ENCODE data around the gene CACHD1. TPM values are rescaled to one million over a fixed set of nuclear protein-coding genes. Genes with fewer than 3 reads are reported as not detected.
A peak's percentile ranks its signal among the peaks of the same experiment; 100 is the strongest.

CACHD1 gene
- total RNA-seq, 1 experiment from 2014 or later = under 0.01 TPM

GRCh38 chr1:64654519-64655341 lies 184.8 kb downstream of the CACHD1 start:
- no peak for DNase-seq (ENCODE audit: low read depth)

GRCh38 chr1:64655861-64656260 lies 185.9 kb downstream of the CACHD1 start:
- no peak for DNase-seq (ENCODE audit: low read depth)

GRCh38 chr1:64659478-64660138 lies 189.7 kb downstream of the CACHD1 start:
- DNase-seq (ENCODE audit: low read depth) = no peak

- DNase-seq (ENCODE audit: low read depth) = peak; percentile 9
Measured at GRCh38 chr1:64663668-64664067, 193.7 kb downstream of the CACHD1 start.

- no peak for DNase-seq (ENCODE audit: low read depth)
Measured at GRCh38 chr1:64664299-64664698, 194.4 kb downstream of the CACHD1 start.

GRCh38 chr1:64669098-64669675 lies 199.3 kb downstream of the CACHD1 start:
- no peak for DNase-seq (ENCODE audit: low read depth)

GRCh38 chr1:64675718-64676345 lies 205.9 kb downstream of the CACHD1 start:
- peak; percentile 9 for DNase-seq (ENCODE audit: low read depth)

GRCh38 chr1:64676386-64676785 lies 206.5 kb downstream of the CACHD1 start:
- no peak for DNase-seq (ENCODE audit: low read depth)

- DNase-seq (ENCODE audit: low read depth) = no peak
Measured at GRCh38 chr1:64677532-64677931, 207.6 kb downstream of the CACHD1 start.

GRCh38 chr1:64678366-64678765 lies 208.4 kb downstream of the CACHD1 start:
- no peak for DNase-seq (ENCODE audit: low read depth)

- DNase-seq (ENCODE audit: low read depth) = no peak
Measured at GRCh38 chr1:64679177-64679576, 209.2 kb downstream of the CACHD1 start.

- DNase-seq (ENCODE audit: low read depth) = no peak
Measured at GRCh38 chr1:64680599-64680998, 210.7 kb downstream of the CACHD1 start.

GRCh38 chr1:64681043-64681442 lies 211.1 kb downstream of the CACHD1 start:
- no peak for DNase-seq (ENCODE audit: low read depth)

- DNase-seq (ENCODE audit: low read depth) = no peak
Measured at GRCh38 chr1:64683419-64683818, 213.5 kb downstream of the CACHD1 start.

- no peak for DNase-seq (ENCODE audit: low read depth)
Measured at GRCh38 chr1:64685217-64685616, 215.3 kb downstream of the CACHD1 start.

- DNase-seq (ENCODE audit: low read depth) = no peak
Measured at GRCh38 chr1:64685765-64686341, 215.9 kb downstream of the CACHD1 start.

- peak; percentile 33 for DNase-seq (ENCODE audit: low read depth)
Measured at GRCh38 chr1:64686828-64687724, 217.1 kb downstream of the CACHD1 start.

- DNase-seq (ENCODE audit: low read depth) = no peak
Measured at GRCh38 chr1:64687725-64688327, 217.9 kb downstream of the CACHD1 start.

GRCh38 chr1:64691626-64692025 lies 221.7 kb downstream of the CACHD1 start:
- DNase-seq (ENCODE audit: low read depth) = peak; percentile 3

- DNase-seq (ENCODE audit: low read depth) = no peak
Measured at GRCh38 chr1:64692911-64693310, 223.0 kb downstream of the CACHD1 start.
